SK-N-SH treated with all-trans-retinoic acid at 6 μM for 48 hours (cell line): ENCODE measurements around the gene ACADL.

Experiments
- ATAC-seq: fragments of 200-7000 bp; cut with Tn5 transposase; 3 replicates; pipeline ENCODE4 v1.9.1; 2020; ENCODE audit warnings: mild to moderate bottlenecking, moderate library complexity
- ARNTL ChIP-seq: fragments of 450-650 bp; formaldehyde crosslinking; IDR thresholded peaks from 2 replicates; pipeline ENCODE4 v1.5.0; 2020; ENCODE audit warnings: low read depth, mild to moderate bottlenecking, moderate library complexity, borderline replicate concordance
- BACH2 ChIP-seq: fragments of 250-450 bp; sonication (Bioruptor Pico); IDR thresholded peaks from 2 replicates; pipeline ENCODE4 v1.9.0; 2021; ENCODE audit warnings: mild to moderate bottlenecking, borderline replicate concordance
- CREB5 ChIP-seq: fragments of 250-450 bp; sonication (Bioruptor Pico); IDR thresholded peaks from 2 replicates; pipeline ENCODE4 v1.5.1; 2020; ENCODE audit warnings: low read depth, mild to moderate bottlenecking, moderate library complexity
- CSDC2 ChIP-seq: fragments of 250-450 bp; sonication (Bioruptor Pico); IDR thresholded peaks from 2 replicates; pipeline ENCODE4 v1.5.0; 2020; ENCODE audit warnings: mild to moderate bottlenecking, moderate library complexity
- ESRRG ChIP-seq: fragments of 250-450 bp; sonication (Bioruptor Pico); IDR thresholded peaks from 2 replicates; pipeline ENCODE4 v1.6.1; 2021; ENCODE audit warnings: mild to moderate bottlenecking
- GLIS3 ChIP-seq: fragments of 250-450 bp; sonication (Bioruptor Pico); IDR thresholded peaks from 2 replicates; pipeline ENCODE4 v1.5.0; 2020; ENCODE audit warnings: mild to moderate bottlenecking, moderate library complexity
- PATZ1 ChIP-seq: fragments of 250-450 bp; sonication (Bioruptor Pico); IDR thresholded peaks from 2 replicates; pipeline ENCODE4 v1.8.0; 2020; ENCODE audit warnings: mild to moderate bottlenecking, moderate library complexity, borderline replicate concordance
- PPARA ChIP-seq: fragments of 250-450 bp; sonication (Bioruptor Pico); IDR thresholded peaks from 2 replicates; pipeline ENCODE4 v1.5.0; 2020; ENCODE audit warnings: mild to moderate bottlenecking, borderline replicate concordance
- RARB ChIP-seq: fragments of 250-450 bp; sonication (Bioruptor Pico); IDR thresholded peaks from 2 replicates; pipeline ENCODE4 v1.8.0; 2021; ENCODE audit warnings: mild to moderate bottlenecking, moderate library complexity
- SNAI2 ChIP-seq: fragments of 250-450 bp; sonication (Bioruptor Pico); IDR thresholded peaks from 2 replicates; pipeline ENCODE4 v1.5.0; 2020; ENCODE audit warnings: mild to moderate bottlenecking, moderate library complexity
- TCF4 ChIP-seq: fragments of 250-450 bp; sonication (Bioruptor Pico); IDR thresholded peaks from 2 replicates; pipeline ENCODE4 v1.8.0; 2021; ENCODE audit warnings: mild to moderate bottlenecking, moderate library complexity, borderline replicate concordance
- ZC3H10 ChIP-seq: fragments of 250-450 bp; sonication (Bioruptor Pico); IDR thresholded peaks from 2 replicates; pipeline ENCODE4 v1.5.1; 2021; ENCODE audit warnings: mild to moderate bottlenecking, moderate library complexity
- ZNF565 ChIP-seq: fragments of 450-650 bp; formaldehyde crosslinking; conservative IDR thresholded peaks from 2 replicates; pipeline ENCODE4 v1.5.0; 2020; ENCODE audit warnings: low read depth, mild to moderate bottlenecking, moderate library complexity
- ZNF70 ChIP-seq: fragments of 450-650 bp; formaldehyde crosslinking; IDR thresholded peaks from 2 replicates; pipeline ENCODE4 v1.5.0; 2020; ENCODE audit warnings: mild to moderate bottlenecking, moderate library complexity
- TF ChIP-seq, protein P1 (sequence below): fragments of 250-450 bp; sonication (Bioruptor Pico); IDR thresholded peaks from 2 replicates; pipeline ENCODE4 v1.5.1; 2021; ENCODE audit warnings: mild to moderate bottlenecking, moderate library complexity
- TF ChIP-seq, protein P2 (sequence below): fragments of 250-450 bp; sonication (Bioruptor Pico); IDR thresholded peaks from 2 replicates; pipeline ENCODE4 v1.5.0; 2020; ENCODE audit warnings: mild to moderate bottlenecking, moderate library complexity

ACADL gene

GRCh38 chr2:210263841-210264240 lies 38.6 kb upstream of the ACADL start:
- no peak for ATAC-seq
- TF ChIP-seq ZNF565 (CRISPR knock-in tag) (no peak), SNAI2 (no peak), CSDC2 (CRISPR knock-in tag) (no peak)

- ATAC-seq, result no peak
- no peak for TF ChIP-seq GLIS3 (CRISPR knock-in tag)
- no peak for TF ChIP-seq SNAI2
- no peak for TF ChIP-seq ZC3H10
- no peak for TF ChIP-seq ZNF565 (CRISPR knock-in tag)
These were observed 36.8 kb upstream of the ACADL start for GRCh38 chr2:210262036-210262435.

DNA sequence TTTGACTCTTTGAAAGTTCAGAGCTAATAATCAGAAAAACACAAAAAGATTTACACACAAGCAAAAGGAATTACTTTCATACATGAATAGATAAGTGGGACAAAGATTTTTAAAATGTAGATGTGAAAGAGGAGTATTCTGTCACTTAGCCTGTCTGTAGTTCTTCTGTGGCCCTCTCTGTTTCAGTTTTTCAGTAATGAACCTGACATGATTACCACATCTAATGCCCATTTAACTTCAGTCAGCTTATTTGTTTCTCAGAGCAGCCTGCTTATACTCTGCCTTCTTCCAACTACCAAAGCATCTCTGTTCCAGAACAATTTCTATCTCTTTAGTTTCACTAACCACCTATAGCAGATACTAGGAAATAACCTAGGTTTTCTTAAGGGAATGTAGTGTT lies 34.4 kb upstream of the ACADL start:
- no peak for ATAC-seq
- no peak for TF ChIP-seq GLIS3 (CRISPR knock-in tag)

- no peak for TF ChIP-seq CREB5 (CRISPR knock-in tag)
- ATAC-seq, result no peak
These were observed 27.7 kb upstream of the ACADL start for GRCh38 chr2:210252699-210253606.

DNA sequence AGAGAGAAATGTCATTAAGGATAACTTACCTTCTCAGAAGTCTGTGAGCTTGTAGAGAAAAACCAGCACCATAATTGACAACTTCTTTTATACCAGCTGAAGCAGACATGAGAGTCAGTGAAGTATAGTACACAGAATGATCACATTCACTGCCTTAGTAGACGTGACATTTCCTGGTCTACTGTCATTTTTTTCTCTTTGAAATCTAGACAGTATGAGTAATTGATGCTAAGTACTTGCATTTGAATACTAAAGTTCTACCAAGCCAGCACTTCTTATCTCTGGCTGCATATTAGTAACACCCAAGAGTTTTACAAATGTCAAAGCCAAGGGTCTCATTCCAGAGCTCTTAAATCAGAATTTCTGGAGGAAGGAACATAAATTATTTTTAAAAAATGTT lies 25.4 kb upstream of the ACADL start:
- no peak for TF ChIP-seq RARB (CRISPR knock-in tag)
- no peak for ATAC-seq

DNA sequence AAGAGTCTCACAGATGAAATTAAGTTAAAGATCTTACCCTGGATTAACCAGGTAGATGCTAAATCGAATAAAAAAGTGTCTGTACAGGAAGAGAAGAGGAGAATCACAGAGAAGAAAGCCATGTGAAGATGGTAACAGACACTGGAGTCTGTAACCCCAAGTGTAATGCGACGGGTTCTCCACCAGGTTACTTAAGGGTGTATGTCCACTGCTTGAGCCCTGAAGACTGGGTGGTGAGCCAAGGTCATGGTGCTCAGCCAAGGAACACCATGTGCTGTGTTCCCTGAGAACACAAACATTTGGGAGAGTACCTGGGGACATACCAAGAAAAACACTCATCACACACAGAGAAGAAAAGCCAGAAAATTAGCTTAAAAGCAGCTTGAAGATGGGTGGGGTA lies 8.2 kb upstream of the ACADL start:
- TF ChIP-seq SNAI2 (no peak), ZC3H10 (no peak), CSDC2 (CRISPR knock-in tag) (no peak), TCF4 (CRISPR knock-in tag) (no peak), PATZ1 (CRISPR knock-in tag) (no peak), BACH2 (no peak), ZNF70 (CRISPR knock-in tag) (no peak), ESRRG (CRISPR knock-in tag) (no peak), ZNF565 (CRISPR knock-in tag) (no peak), ARNTL (no peak), PPARA (CRISPR knock-in tag) (no peak), CREB5 (CRISPR knock-in tag) (no peak)
- TF ChIP-seq, protein P1, sequence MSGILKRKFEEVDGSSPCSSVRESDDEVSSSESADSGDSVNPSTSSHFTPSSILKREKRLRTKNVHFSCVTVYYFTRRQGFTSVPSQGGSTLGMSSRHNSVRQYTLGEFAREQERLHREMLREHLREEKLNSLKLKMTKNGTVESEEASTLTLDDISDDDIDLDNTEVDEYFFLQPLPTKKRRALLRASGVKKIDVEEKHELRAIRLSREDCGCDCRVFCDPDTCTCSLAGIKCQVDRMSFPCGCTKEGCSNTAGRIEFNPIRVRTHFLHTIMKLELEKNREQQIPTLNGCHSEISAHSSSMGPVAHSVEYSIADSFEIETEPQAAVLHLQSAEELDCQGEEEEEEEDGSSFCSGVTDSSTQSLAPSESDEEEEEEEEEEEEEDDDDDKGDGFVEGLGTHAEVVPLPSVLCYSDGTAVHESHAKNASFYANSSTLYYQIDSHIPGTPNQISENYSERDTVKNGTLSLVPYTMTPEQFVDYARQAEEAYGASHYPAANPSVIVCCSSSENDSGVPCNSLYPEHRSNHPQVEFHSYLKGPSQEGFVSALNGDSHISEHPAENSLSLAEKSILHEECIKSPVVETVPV (CRISPR knock-in tag), result no peak
- TF ChIP-seq, protein P2, sequence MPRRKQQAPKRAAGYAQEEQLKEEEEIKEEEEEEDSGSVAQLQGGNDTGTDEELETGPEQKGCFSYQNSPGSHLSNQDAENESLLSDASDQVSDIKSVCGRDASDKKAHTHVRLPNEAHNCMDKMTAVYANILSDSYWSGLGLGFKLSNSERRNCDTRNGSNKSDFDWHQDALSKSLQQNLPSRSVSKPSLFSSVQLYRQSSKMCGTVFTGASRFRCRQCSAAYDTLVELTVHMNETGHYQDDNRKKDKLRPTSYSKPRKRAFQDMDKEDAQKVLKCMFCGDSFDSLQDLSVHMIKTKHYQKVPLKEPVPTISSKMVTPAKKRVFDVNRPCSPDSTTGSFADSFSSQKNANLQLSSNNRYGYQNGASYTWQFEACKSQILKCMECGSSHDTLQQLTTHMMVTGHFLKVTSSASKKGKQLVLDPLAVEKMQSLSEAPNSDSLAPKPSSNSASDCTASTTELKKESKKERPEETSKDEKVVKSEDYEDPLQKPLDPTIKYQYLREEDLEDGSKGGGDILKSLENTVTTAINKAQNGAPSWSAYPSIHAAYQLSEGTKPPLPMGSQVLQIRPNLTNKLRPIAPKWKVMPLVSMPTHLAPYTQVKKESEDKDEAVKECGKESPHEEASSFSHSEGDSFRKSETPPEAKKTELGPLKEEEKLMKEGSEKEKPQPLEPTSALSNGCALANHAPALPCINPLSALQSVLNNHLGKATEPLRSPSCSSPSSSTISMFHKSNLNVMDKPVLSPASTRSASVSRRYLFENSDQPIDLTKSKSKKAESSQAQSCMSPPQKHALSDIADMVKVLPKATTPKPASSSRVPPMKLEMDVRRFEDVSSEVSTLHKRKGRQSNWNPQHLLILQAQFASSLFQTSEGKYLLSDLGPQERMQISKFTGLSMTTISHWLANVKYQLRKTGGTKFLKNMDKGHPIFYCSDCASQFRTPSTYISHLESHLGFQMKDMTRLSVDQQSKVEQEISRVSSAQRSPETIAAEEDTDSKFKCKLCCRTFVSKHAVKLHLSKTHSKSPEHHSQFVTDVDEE, result no peak
- no peak for ATAC-seq
